ENCODE data around the gene SVBP.

GRCh38 chr1:42845866-42846256, 28.7 kb upstream of the SVBP start:
- TF ChIP-seq CTCF (conservative IDR thresholded peaks at IDR 0.05; ENCODE audit: low read length): no peak
- no peak for TF ChIP-seq EZH2phosphoT487 (IDR thresholded peaks at IDR 0.05; ENCODE audit: borderline replicate concordance)

Measured in Loucy (cell line).